ENCODE data around the gene TEKT2.

DNA sequence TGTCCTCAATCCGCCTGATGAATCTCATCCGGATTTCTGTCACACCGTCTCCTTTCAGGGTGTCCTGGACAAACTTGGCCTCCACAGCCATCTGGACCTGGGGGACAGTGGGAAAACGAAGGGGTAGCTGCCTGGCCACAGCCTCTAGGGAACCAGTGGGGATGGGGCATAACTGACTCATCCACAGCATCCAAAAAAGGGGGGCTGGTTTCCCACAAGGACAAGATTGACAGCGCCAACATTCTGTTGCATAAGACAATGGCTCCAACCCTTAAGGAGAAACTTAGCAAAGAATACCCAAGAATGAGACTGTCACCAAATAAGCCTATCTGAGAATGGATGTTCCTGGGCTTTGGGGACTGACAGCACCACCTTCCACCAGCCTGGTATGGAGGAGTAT is 53.3 kb downstream of the TEKT2 start:
- TF ChIP-seq GATA2 (IDR thresholded peaks at IDR 0.05; ENCODE audit: low read depth, low read length) (no peak), GATA3 (IDR thresholded peaks at IDR 0.05; ENCODE audit: low read depth, low read length) (no peak)

Data from SH-SY5Y (cell line).